Activated CD4-positive, alpha-beta T cell treated with anti-CD3 and anti-CD28 coated beads, Interleukin-2, amount 50 U/mL, for 1 hour (primary cell): ENCODE data around the gene EFHD2.
"Not testable (repeated sequence)": the region's sequence is repeated elsewhere in the genome, so short reads cannot be mapped to it uniquely, and the experiment has no call there.

Experiments
- DNase-seq: peaks from one replicate; pipeline ENCODE4 v3.0.0-alpha.2; 2020

EFHD2 gene

DNA sequence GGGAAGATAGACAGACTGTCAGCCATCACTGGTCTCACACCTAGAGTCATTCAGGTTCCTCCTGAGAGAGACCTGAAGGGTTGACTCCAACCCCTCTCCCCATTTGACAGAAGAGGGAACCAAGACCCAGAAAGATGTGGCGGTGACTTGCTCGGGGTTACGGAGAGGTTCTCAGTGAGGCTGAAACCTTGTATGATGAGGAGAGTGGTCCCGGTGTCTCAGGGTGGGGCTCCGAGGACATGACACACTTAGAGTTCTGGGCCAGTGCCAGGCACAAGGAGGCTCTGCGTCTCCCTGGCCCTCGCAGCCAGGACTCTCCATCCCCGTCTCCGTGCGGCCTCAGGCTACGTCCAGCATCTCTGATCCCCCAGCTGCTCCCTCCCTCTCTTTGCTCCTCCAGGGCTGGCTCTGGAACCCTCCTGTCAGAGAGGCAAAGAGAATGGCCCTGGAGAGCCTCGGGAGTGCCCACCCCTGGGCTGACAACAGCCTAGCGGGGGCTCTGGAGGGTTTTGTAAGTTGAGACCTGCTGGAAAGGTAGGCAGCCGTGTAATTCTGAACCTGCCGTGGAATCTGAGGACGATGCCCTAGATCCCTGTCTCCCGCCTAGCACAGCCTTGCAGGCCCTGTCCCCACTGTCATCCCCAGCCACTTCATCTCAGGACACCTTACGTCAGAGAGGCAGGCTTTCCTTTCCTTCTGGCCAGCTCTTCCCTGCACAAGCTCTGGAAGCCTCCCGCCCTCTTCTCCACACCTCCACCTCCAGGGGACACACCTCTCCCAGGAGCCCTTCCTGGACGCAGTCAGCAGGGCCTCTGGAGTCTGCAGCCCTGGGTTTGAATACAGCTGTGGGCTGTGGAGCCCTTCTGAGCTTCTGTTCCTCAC is 4.1 kb downstream of the EFHD2 start:
- no peak for DNase-seq

DNA sequence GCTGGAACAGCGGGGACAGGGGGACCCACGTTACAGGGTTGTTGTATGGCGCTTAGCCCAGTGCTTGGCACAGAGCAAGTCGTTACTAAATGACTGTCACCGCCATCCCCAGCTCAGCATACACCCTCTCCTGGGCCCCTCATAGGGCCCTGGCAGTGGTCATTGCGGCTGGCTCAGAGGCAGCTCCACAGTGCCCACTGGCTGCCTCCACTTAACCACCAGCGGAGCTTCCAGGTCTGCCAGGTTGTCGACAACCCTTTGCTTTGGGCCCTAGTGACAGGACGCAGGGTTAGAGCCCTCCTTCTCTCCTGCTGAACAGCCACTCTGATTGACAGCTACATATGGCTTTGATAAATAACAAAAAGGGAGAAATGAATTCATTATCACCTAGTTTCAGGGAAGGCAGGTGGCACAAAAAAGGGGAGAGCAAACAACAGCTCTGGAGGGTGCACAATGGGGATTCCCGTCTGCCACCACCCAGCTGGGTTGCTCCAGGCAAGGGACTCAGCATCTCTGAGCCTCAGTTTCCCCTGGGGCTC is 4.8 kb downstream of the EFHD2 start:
- DNase-seq = no peak

DNA sequence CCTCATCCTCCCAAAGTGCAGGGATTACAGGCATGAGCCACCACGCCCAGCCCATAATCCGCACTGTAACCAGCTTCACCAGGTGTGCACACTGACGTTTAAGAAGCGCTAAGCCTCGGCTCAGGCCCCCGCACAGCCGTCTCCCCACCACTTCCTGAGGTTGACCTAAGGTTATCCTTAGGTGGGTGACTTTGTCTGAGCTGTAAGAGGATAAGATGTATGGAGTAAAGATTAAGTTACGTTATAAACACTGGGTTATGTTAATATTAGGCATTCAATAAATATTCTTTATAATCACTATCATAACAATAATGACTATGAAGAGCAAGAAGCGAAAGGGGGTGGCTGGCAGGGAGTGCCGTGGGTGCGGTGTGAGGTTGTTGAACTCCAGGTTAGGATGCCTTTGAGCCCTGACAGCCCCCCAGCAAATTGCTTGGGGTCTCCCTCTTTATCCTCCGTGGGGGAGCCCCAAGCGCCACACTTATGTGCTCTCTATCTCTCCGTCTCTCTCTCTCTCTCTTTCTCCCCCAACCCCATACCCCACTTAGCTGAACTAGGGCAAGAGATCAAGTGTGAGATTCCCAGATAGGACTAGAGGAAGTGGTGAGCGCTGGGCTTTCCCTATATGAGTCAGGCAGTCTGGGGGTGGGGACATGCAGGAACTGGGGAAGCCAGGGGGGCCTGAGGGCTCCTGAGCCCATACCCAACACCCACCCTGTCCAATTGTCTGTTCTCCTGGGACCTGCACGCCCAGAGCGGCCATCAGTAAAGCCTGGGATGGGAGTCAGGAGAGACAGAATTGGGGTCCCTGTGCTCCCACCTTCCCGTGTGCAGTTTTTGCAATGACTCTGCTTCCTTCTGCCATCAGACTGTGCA is 7.6 kb downstream of the EFHD2 start:
- DNase-seq = peak; percentile 52

DNA sequence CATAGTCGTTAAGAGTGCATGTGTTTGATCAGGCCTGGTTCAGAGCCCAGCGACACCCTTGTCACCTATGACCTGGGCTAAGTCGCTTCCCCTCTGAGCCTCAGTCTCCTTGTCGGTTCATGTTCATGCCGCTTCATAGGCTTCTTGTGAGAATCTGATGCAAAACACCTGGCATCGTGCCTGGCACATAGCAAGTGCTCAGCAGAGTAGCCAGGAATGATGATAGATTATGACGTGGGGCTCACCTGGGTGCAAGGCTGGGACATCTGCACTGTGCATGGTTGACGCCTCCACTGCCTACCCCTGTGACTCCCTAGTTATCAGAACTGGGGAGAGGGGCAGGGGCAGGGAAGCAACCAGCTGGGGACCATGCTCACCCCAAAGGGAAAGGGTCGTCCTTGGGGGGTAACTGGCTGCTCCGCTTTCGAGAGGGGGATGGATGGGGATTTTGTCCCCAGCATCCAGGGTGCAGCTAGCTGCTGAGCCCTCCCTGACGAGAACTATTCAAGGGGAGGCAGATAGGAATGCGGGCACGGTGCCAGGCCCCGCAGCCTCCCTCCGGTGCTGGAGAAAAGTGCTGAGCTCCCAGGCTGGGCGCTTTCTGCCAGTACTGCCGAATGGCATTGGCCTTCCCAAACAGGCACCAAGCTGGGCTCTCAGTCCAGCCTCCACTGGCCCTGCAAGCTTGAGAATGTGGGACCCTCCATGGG is 9.3 kb downstream of the EFHD2 start:
- no peak for DNase-seq

DNA sequence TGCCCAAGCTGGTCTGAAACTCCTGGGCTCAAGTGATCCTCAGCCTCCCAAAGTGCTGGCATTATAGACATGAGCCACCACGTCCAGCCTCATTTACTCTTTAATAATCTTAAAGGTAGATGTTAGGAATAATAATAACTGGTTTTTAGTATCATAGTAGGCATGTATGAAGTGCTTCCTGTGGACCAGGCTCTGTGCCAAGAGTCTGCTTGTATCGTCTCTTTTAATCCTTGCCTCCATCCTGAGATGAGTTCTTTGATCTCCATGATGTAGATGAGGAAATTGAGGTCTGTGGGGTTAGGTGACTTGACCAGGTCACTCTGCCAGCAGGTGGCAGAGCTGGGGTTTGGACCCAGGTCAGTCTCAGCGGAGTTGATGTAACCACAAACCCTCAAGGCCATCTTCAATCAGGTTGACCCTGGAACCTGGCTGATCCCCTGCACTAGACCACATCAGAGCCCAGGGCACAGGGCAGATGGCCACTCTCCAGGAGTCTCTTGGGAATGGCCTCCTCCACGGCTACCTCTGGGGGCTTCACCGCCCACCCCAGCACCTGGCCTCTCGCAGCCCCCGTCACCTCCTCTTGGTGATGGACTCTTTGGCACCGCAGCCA is 11.3 kb downstream of the EFHD2 start:
- no peak for DNase-seq

DNA sequence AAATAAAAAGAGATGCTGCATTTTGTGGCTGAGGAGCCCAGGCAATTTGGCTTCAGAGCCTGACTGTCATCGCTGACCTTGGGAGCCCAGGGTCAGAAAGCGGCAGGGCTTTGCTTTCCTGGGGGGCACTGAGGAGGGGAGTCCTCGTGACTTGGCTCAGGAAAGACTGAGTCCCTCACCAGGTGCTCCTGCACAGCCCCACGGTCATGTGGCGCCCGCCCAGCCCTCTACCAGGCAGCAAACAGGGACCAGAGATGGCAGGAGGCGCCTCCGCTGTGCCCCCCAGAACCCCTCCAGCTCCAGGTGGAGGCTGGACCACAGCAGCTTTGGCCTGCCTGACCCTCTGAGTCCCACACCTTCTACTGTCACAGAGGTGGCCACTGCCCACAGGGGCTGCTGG is 13.2 kb downstream of the EFHD2 start:
- DNase-seq = no peak

DNA sequence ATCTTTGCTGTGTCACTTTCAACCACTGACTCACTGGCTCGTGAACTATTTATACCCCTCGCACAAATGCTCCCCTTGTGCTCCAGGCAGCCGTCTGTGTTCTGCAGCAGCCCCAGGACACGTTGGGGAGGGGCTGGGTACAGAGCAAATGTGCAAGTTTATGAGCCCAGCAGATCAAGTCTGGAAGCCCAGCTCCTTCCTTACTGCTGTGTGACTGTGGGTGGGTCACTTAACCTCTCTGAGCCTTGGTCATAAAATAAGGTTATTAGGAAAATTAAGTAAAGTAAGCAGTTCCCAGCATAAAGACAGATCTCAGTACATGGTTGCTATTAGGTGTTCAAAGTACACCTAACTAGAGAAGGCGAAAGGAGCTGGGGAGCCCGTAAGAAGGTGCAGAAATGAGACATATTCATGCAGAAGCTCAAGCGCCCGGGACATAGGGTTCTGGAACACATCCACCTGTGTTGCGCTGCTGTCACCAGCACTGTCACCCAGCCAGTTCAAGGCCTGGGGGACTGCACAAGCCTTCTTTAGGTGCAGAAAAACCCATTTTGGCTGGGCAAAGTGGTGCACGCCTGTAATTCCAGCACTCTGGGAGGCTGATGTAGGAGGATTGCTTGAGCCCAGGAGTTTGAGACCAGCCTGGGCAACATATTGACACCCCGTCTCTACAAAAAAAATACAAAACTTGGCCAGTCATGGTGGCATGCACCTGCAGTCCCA is 13.8 kb downstream of the EFHD2 start:
- DNase-seq = no peak

DNA sequence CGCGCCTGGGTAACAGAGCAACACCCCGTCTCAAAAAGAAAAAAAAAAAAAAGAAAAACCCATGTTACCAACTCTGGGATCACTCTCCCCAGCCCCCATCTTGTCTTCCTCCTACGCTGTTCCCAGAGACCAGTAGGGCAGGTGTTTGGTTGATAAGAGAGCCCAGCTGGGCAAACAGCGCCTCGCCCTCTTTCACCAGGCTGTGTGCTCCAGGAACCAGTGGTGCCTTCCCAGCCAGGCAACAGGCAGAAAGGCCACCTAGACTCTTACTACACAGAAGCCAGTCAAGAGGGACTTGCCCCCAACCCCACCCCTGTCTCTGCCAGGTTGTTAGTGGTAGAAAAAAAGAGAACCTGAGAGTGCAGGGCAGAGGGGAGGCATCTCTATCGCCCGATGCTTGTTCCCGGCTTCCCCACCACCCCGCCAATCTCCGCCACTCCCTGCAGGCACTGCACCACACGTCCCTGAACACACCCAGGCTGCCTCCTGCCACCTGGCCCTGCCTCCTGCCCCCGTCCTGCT is 14.5 kb downstream of the EFHD2 start:
- DNase-seq = no peak

DNA sequence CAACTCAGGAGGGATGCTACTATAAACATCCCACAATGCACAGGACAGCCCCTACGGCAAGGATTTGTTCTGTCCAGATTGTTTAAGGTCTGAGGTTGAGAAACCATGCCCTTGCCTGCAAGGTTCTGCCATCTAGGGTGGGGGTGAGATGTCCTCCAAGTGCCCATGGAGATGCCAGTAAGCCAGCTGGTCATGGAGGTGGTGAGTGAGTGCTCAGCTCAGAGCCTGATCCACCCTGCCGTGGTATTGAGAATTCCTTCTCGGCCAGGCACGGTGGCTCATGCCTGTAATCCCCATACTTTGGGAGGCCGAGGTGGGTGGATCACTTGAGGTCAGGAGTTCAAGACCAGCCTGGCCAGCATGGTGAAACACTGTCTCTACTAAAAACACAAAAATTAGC is 15.3 kb downstream of the EFHD2 start:
- DNase-seq = no peak

DNA sequence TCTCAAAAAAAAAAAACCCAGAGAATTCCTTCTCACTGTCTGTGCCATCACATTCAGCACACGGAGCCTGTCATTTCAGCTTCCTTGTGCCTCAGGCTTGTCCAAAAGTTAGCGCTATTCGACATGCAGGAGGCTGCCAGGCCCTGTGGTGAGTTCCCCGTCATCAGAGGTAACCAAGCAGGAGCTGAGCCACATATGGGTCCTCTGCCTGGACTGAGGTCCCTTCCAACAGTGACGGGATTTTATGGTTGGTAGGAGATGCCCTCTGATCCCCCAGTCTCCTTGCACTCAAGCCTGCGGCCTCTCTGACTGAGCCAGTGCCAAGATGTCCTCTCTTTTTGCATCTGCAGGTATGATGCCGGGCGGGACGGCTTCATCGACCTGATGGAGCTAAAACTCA is 15.8 kb downstream of the EFHD2 start:
- DNase-seq = no peak

DNA sequence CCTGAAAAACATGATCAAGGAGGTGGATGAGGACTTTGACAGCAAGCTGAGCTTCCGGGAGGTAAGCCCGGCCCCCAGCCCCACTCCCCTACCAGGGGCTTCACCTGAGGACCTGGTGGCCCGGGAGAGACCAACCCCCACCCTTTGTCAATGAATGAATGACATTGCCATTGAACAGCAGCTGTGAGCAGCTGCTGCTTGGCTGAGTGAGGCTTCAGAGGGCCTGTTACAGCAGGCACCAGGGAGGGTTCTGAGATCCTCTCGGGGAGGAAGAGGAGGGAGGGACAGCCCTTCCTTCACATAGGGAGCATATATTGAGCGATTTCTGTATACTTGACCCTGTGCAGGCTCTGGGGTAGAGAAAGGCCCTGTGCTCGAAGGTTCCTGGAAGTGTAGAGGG is 16.3 kb downstream of the EFHD2 start:
- DNase-seq = no peak

DNA sequence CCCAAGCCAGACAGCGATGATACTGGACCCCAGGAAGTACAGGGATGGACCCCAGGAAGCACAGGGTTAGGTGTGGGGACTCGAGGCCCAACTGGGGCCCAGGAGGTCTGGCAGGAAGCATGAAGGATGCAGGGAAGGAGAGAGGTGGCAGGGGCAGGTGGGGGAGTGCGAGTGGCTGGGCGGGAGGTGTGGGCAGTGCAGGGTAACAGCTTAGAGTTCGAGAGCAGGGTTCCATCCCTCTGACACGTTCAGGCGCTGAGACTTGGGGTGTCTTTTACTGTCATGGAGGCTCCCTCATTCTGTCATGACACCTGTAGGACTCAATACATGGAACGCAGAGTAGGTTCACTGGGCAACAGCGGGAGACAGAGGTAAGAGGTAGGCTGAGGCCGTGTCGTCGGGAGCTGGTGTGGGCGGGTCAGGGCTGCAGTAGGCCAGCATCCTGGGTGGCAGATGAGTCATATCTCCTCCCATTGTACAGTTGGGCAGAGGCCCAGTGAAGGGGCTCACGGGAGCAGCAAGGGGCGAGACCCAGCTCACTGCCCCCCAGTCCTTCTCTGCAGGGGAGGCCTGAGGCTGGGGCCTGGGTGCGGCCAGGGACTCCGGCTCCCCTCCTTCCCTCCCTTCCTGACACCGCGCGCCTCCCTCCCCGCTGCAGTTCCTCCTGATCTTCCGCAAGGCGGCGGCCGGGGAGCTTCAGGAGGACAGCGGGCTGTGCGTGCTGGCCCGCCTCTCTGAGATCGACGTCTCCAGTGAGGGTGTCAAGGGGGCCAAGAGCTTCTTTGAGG is 17.0 kb downstream of the EFHD2 start:
- DNase-seq = no peak

DNA sequence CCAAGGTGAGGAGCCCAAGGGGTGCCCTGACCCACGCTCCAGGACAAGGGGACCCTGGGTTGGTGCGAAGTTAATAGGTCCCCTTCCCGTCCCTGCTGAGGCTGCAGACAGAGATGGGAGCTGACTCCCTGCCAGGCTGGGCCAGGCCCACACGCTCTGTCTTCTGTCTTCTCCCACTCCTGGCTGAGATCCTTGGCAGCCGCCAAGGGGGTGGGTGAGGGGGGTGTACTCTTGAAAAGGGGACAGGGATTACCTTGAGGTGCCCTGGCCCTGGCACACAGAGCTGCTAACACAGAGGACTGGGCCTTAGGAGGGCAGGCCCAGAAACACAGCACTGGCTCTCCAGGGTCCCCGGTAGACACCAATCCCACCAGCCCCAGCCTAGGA is 17.6 kb downstream of the EFHD2 start:
- no peak for DNase-seq

DNA sequence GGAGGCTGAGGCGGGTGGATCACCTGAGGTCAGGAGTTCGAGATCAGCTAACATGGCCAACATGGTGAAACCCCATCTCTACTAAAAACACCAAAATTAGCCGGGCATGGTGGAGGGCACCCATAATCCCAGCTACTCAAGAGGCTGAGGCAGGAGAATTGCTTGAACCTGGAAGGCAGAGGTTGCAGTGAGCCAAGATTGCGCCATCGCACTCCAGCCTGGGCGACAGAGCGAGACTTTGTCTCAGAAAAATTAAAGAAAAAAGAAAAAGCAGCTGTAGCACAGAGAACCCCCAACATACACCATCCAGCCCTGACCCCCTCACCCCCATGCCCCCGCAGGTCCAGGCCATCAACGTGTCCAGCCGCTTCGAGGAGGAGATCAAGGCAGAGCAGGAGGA is 18.6 kb downstream of the EFHD2 start:
- not testable (repeated sequence) for DNase-seq

DNA sequence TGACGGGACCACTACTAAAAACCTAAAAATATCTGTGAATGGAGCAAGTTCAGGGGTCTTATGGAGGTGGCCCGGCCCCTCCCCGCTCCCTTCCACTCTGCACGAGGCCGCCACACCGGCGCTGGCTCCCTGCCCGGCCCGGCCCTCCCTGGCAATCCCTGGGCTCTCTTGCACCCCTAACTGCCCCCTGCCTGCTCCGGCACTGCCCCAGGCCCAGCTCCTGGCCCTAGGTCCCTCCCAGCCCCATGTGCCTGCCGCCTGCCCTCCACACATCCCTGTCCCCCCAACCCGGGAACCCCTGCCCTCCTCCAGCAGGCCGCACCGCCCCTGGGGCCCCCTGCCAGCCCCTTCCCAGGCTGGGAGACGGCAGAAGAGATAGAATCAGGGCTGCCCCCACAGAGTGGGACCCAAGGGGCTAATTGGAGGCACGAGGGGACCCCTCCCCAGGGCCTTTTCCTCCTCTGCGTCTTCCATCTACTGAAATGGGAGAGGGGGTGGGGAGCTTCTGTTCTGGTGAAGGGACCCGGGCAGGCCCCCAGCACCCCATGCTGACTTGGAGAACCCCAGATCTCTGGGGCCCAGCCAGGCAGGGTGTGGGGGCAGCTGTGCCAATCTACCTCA is 19.2 kb downstream of the EFHD2 start:
- DNase-seq = no peak

DNA sequence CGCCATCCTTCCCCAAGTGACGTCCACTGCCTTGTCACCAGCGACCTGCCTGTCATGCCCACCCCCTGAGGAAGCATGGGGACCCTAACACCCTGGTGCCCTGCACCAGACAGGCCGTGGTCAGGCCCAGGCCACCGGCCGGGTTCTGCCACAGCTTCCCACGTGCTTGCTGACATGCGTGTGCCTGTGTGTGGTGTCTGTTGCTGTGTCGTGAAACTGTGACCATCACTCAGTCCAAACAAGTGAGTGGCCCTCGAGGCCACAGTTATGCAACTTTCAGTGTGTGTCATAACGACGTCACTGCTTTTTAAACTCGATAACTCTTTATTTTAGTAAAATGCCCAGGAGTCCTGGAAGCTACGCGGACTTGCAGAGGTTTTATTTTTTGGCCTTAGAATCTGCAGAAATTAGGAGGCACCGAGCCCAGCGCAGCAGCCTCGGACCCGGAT is 20.0 kb downstream of the EFHD2 start:
- no peak for DNase-seq

DNA sequence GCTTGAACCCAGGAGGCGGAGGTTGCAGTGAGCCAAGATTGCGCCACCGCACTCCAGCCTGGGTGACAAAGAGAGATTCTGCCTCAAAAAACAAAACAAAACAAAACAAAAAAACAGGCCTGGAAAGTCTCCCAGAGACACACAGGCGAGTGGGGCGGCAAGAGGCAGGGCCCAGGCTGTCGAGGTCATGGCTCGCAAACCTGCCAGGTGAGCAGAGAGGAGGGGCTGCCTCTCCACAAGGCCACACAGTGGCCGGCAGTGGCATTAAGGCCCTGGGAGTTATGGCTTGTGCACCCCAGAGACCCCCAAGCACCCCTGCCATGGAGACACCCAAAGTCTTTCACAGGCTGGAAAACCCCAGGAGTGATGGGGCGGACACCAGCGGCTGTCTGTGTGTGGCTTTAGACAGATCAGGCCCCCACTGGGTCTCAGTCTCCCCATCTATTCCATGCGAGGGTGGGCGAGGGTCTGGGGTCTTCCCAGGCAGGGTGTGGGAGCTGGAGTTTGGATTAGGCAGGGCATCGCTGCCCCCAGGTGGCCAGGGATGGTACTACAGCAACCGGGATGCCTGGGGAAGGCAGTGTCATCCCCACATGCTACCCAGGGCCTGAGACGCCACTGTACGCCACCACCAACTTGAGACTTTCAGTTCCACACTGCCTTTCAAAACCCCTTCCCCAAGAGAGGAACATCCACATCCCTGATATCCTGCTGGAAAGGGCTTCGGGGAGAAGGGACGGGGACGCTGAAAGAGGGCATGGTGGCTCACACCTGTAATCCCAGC is 21.3 kb downstream of the EFHD2 start:
- peak; percentile 79 for DNase-seq

DNA sequence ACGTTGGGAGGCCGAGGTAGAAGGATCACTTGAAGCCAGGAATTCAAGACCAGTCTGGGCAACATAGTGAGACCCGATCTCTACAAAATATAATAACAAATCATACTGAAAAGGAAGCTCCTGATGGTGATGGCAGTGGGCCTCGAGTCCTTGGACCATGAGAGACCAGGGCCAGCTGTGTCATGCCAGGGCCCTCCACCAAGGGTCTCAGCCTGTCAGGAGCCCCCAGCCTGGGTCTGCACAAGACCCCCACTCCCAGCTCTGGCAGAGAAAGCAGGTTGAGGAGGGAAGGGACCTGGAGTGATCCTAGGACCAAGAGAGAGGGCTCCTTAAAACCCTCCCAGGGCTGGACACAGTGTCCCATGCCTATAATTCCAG is 21.9 kb downstream of the EFHD2 start:
- DNase-seq = no peak

DNA sequence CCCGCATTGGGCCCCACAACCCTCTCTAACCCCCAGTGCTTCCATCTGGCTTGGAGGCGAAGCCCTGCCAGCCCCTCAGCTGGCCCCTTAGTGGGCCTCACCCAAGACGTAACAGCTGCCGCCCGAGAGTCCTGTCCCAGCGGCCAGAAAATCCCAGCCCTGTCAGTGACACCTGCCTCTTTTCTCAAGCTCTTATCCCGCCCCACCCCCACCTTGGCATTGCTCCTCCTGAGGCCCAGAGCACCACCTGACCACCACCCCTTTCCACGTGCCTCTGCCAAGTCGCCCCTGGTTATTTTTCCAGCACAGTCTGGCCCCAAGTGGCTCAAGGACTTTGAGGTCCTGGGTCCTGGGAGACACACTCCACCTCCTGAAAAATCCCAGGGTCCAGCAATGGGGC is 22.6 kb downstream of the EFHD2 start:
- no peak for DNase-seq

DNA sequence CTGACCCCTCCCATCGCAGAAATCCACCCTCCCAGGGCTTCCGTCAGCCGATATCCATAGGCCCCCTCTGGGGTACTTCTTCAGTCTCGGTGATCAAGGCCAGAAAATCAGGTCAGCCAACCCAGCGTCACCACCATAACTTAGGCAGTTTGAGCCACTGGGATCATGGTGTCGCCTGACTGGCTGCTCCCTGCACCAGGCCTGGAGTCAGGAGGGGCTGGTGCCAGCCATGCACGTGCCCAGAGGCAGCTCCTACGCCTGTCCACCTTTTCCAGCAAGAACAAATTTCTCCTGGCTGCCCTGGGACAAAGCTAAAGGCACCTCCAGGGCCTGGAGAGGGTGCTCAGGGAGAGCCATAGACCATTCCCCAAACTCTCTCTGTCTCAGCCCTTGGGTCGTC is 23.8 kb downstream of the EFHD2 start:
- no peak for DNase-seq
